Left ventricle myocardium inferior (tissue), 1 donor: Measurements from ENCODE around the gene SYT10. TPM values are rescaled to one million over a fixed set of nuclear protein-coding genes. Genes with fewer than 3 reads are reported as not detected.

Source experiments
- DNase-seq: peaks from one replicate; pipeline ENCODE4 v3.0.0-alpha.2; 2020
- H3K27ac ChIP-seq: fragments of 200-600 bp; replicated peaks from 2 replicates; pipeline ENCODE4 v1.8.0; 2021
- H3K27me3 ChIP-seq: fragments of 200-600 bp; 2 replicates; pipeline ENCODE4 v1.8.0; 2021; ENCODE audit warnings: low read depth
- H3K36me3 ChIP-seq: fragments of 200-600 bp; 2 replicates; pipeline ENCODE4 v1.8.0; 2021
- H3K4me1 ChIP-seq: fragments of 200-600 bp; 2 replicates; pipeline ENCODE4 v1.8.0; 2021
- H3K4me3 ChIP-seq: fragments of 200-600 bp; 2 replicates; pipeline ENCODE4 v1.8.0; 2021; ENCODE audit warnings: mild to moderate bottlenecking, moderate library complexity
- H3K9me3 ChIP-seq: fragments of 200-600 bp; replicated peaks from 2 replicates; pipeline ENCODE4 v1.8.0; 2021
- CTCF ChIP-seq: fragments of 200-600 bp; IDR thresholded peaks from 2 replicates; pipeline ENCODE4 v1.8.0; 2021; ENCODE audit warnings: antibody characterized with exemption, mild to moderate bottlenecking, borderline replicate concordance
- intact Hi-C: fragments of 100-400 bp; cut with micrococcal nuclease; formaldehyde crosslinking; loops from one replicate; pipeline ENCODE4 v1.11.0; 2022
- total RNA-seq: library from RNA; stranded (reverse); fragmentation: NEBNext Ultra II Directional; extraction: Animal tissue kit (Norgen Biotek cat#: 25700); gene quantifications from one replicate; pipeline ENCODE4 v1.2.1, GENCODE V29; 2021
- donor health status: DM: no; HTN: yes; CAD: no; lungs with severe emphysema.

SYT10 gene
- total RNA-seq, 1 donor from 2014 or later, result not detected

- Histone ChIP-seq H3K4me1 (no peaks in the 10 kb centered on the region), H3K9me3 (peaks cover 30% of the 10 kb centered on the region), H3K27ac (no peak overlapping the region), H3K4me3 (no peak overlapping the region), H3K36me3 (no peaks in the 10 kb centered on the region), H3K27me3 (no peaks in the 10 kb centered on the region)
- intact Hi-C loops, result no loop called here
- no peak for DNase-seq
- no peak for TF ChIP-seq CTCF
These were observed 36.4 kb upstream of the SYT10 start for GRCh38 chr12:33476058-33476457.

GRCh38 chr12:33472299-33472698 lies 32.7 kb upstream of the SYT10 start:
- DNase-seq, result no peak
- no peak for TF ChIP-seq CTCF
- Histone ChIP-seq H3K27ac (no peak overlapping the region), H3K36me3 (no peaks in the 10 kb centered on the region), H3K9me3 (peaks cover 41% of the 10 kb centered on the region), H3K4me3 (no peak overlapping the region), H3K27me3 (no peaks in the 10 kb centered on the region), H3K4me1 (no peaks in the 10 kb centered on the region)
- intact Hi-C loops, result no loop called here

- H3K36me3 ChIP-seq, result no peaks in the 10 kb centered on the region
These were observed 15.5 kb upstream of the SYT10 start for GRCh38 chr12:33455096-33455495.

GRCh38 chr12:33450480-33450879 lies 10.9 kb upstream of the SYT10 start:
- Histone ChIP-seq H3K4me3 (no peak overlapping the region), H3K27me3 (peaks cover 4% of the 10 kb centered on the region), H3K27ac (no peak overlapping the region), H3K4me1 (no peaks in the 10 kb centered on the region), H3K9me3 (no peaks in the 10 kb centered on the region), H3K36me3 (no peaks in the 10 kb centered on the region)
- DNase-seq, result no peak
- intact Hi-C loops, result no loop called here
- TF ChIP-seq CTCF, result no peak

More at GRCh38 chr12:33455096-33455495, 15.5 kb upstream of the SYT10 start:
- no peak overlapping the region for H3K4me3 ChIP-seq
- no peaks in the 10 kb centered on the region for H3K27me3 ChIP-seq
- no peak for DNase-seq
- intact Hi-C loops, result no loop called here
- H3K4me1 ChIP-seq, result no peaks in the 10 kb centered on the region
- H3K27ac ChIP-seq, result no peak overlapping the region
- TF ChIP-seq CTCF, result no peak
- peaks cover 5% of the 10 kb centered on the region for H3K9me3 ChIP-seq

- peaks cover 77% of the 10 kb centered on the region for H3K27me3 ChIP-seq
- TF ChIP-seq CTCF, result no peak
- no peaks in the 10 kb centered on the region for H3K9me3 ChIP-seq
- intact Hi-C loops, result no loop called here
- no peak overlapping the region for H3K4me3 ChIP-seq
- peaks cover 14% of the 10 kb centered on the region for H3K4me1 ChIP-seq
- H3K27ac ChIP-seq, result no peak overlapping the region
- H3K36me3 ChIP-seq, result no peaks in the 10 kb centered on the region
- no peak for DNase-seq
These were observed 858 bp upstream of the SYT10 start for GRCh38 chr12:33440477-33440876.
